ENCODE data around the gene CDK2AP2. TPM values are rescaled to one million over a fixed set of nuclear protein-coding genes. Genes with fewer than 3 reads are reported as not detected.

The CDK2AP2 gene
- total RNA-seq, 1 donor from 2014 or later, result 84.2 TPM

DNA sequence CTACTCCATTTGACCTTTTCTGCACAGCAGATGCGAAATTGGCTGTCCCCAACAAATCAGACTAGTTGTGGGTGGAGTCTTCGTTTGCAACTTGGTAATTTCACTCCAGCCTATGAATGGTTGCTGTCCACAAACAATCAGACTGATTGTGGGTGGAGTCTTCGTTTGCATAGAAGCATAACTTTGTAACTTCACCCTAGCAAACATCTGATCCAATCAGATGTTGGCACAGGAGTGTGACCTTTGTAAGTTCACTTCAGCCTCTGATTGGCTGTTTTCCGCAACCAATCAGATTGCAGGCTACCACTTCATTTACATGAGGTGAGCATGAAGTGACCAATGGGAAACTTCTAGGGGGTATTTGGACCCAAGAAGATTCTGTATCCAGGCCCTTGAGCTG is 31.6 kb upstream of the CDK2AP2 start:
- intact Hi-C loops (cut with DNase I), result no loop called here
- TF ChIP-seq, protein P1, sequence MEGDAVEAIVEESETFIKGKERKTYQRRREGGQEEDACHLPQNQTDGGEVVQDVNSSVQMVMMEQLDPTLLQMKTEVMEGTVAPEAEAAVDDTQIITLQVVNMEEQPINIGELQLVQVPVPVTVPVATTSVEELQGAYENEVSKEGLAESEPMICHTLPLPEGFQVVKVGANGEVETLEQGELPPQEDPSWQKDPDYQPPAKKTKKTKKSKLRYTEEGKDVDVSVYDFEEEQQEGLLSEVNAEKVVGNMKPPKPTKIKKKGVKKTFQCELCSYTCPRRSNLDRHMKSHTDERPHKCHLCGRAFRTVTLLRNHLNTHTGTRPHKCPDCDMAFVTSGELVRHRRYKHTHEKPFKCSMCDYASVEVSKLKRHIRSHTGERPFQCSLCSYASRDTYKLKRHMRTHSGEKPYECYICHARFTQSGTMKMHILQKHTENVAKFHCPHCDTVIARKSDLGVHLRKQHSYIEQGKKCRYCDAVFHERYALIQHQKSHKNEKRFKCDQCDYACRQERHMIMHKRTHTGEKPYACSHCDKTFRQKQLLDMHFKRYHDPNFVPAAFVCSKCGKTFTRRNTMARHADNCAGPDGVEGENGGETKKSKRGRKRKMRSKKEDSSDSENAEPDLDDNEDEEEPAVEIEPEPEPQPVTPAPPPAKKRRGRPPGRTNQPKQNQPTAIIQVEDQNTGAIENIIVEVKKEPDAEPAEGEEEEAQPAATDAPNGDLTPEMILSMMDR (IDR thresholded peaks at IDR 0.05), result no peak
- no peaks in the 10 kb centered on the region for H3K36me3 ChIP-seq
- DNase-seq (no peak), ATAC-seq (no peak)
- H3K27me3 ChIP-seq, result no peaks in the 10 kb centered on the region
- H3K4me3 ChIP-seq, result no peak overlapping the region
- H3K27ac ChIP-seq, result no peak overlapping the region
- H3K9me3 ChIP-seq, result no peaks in the 10 kb centered on the region
- H3K4me1 ChIP-seq, result no peaks in the 10 kb centered on the region

DNA sequence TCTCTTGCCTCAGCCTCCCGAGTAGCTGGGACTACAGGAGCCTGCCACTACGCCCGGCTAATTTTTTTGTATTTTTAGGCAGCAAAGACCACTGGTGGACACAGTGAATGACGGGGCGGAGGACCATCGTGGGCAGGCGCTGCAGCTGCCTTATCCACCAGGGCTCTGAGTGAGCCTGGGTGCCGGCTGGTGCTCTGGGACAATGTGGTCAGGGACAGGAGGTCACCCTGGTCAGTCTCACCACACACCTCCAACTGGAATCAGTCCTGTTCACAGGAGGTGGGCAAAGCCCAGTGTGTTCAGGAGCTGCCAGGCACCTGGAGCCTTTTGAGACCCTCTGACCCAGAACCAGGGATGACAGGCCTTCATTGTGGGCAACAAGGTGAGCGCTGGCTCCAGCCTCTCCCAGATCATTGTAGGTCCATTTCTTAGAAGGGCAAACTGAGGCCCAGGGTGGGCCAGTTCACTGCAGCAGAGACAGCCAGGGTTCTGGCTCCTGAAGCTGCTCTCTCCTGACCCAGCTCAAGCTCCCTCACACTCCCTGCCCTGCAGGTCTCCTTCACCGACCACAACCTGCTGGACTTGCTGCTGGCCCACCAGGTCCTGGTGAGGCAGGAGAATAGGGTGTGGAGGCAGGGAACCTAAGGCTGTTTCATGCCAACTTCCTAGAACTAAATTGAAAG is 31.0 kb upstream of the CDK2AP2 start:
- no peak overlapping the region for H3K27ac ChIP-seq
- H3K4me1 ChIP-seq, result no peaks in the 10 kb centered on the region
- TF ChIP-seq, protein P1 (IDR thresholded peaks at IDR 0.05), result no peak
- ATAC-seq, result no peak
- H3K36me3 ChIP-seq, result no peaks in the 10 kb centered on the region
- no peak overlapping the region for H3K4me3 ChIP-seq
- DNase-seq, result no peak
- no peaks in the 10 kb centered on the region for H3K9me3 ChIP-seq
- no peaks in the 10 kb centered on the region for H3K27me3 ChIP-seq
- intact Hi-C loops (cut with DNase I), result no loop called here

- TF ChIP-seq, protein P1 (IDR thresholded peaks at IDR 0.05), result no peak
- no peak overlapping the region for H3K27ac ChIP-seq
- no peaks in the 10 kb centered on the region for H3K9me3 ChIP-seq
- ATAC-seq (no peak), DNase-seq (no peak)
- H3K4me3 ChIP-seq, result no peak overlapping the region
- intact Hi-C loops (cut with DNase I), result no loop called here
- no peaks in the 10 kb centered on the region for H3K36me3 ChIP-seq
- no peaks in the 10 kb centered on the region for H3K4me1 ChIP-seq
- H3K27me3 ChIP-seq, result no peaks in the 10 kb centered on the region
These were observed 30.3 kb upstream of the CDK2AP2 start for GRCh38 chr11:67538306-67538705.

DNA sequence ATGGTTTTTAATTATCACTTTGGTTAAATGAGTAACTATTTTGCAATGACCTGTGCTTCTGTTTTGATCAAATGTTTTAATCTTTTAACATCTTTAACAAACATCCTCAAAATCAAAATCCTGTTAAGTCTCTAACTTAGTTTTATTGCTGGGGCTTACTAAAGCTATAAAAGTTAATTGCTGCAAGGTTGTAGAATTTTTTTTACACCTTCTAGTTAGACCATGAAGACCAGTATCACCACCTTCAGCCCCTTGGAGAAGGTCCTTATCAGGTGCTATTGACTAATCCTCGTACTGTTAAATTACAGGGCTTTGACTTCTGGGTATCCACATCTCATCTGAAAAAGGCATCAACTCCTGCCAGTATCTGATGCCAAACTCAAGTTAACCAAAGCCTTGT is 27.6 kb upstream of the CDK2AP2 start:
- ATAC-seq (no peak), DNase-seq (no peak)
- Histone ChIP-seq H3K4me3 (no peak overlapping the region), H3K27ac (no peak overlapping the region), H3K36me3 (no peaks in the 10 kb centered on the region), H3K27me3 (no peaks in the 10 kb centered on the region), H3K4me1 (no peaks in the 10 kb centered on the region), H3K9me3 (no peaks in the 10 kb centered on the region)
- intact Hi-C loops (cut with DNase I), result no loop called here
- TF ChIP-seq, protein P1 (IDR thresholded peaks at IDR 0.05), result no peak

DNA sequence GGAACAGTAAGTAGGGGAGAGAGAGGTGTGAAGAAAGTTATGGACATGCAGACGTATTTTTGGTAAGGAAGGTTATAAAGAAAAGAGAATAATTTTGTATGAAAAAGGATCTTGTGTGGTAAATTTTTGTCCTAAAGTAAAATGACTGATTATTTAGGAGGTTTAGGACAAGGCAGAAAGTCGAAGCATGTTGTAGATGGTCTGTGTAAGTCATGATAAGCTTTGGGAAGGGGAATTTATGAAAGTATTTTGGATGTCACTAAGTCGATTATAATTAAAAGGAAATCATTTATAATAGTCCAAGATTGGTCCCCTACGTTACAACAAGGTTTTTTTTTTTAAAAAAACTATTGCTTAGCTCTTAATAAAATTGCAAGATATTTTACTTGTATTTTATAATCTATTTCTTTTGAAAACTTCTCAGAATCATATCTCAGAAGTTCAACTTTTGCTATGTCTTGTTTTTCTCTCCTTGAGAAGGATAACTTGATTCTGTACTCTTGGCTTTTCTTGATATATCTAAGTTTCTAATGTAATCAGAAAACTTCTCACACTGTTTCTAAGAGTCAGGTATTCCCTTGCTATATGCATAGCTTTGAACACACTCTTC is 26.2 kb upstream of the CDK2AP2 start:
- Histone ChIP-seq H3K27ac (no peak overlapping the region), H3K4me3 (no peak overlapping the region), H3K9me3 (no peaks in the 10 kb centered on the region), H3K36me3 (no peaks in the 10 kb centered on the region), H3K4me1 (no peaks in the 10 kb centered on the region), H3K27me3 (no peaks in the 10 kb centered on the region)
- TF ChIP-seq, protein P1 (IDR thresholded peaks at IDR 0.05), result no peak
- ATAC-seq, result no peak
- no peak for DNase-seq
- intact Hi-C loops (cut with DNase I), result no loop called here

Data from upper lobe of right lung (tissue), 1 donor.